Esophagus mucosa (tissue), 1 donor: Measurements from ENCODE around the gene NFYA. TPM values are rescaled to one million over a fixed set of nuclear protein-coding genes. Genes with fewer than 3 reads are reported as not detected.
A peak's percentile ranks its signal among the peaks of the same experiment; 100 is the strongest.

Experiments used
- ATAC-seq: fragments of 200-7000 bp; cut with Tn5 transposase; one replicate; pipeline ENCODE4 v1.9.1; 2020
- total RNA-seq: library from RNA; stranded (reverse); gene quantifications from one replicate; pipeline ENCODE4 v1.2.4, GENCODE V29; 2023
- donor health status: DM: yes; HTN: yes; CAD: no.

The NFYA gene
- total RNA-seq, 1 donor from 2014 or later = 9.6 TPM

DNA sequence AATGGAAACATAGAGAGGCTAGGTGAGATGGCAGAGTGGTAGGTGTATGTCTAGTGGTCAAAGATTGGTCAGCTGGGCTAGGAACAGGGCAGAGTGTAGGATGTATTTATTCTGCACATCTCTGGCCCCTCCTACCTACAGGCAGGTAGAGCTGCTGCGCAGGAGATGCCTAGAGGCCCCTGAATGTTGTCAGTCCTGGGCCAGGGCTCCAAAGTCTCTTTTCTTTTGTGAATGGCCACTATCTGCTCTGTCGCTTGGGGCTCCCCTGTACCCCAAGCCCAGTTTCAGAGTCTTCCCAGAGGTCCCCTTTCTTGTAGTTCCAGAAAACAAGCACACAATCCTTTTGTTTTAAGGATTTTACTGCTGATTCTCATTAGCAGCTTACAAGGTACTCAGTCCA lies 25.5 kb upstream of the NFYA start:
- no peak for ATAC-seq

DNA sequence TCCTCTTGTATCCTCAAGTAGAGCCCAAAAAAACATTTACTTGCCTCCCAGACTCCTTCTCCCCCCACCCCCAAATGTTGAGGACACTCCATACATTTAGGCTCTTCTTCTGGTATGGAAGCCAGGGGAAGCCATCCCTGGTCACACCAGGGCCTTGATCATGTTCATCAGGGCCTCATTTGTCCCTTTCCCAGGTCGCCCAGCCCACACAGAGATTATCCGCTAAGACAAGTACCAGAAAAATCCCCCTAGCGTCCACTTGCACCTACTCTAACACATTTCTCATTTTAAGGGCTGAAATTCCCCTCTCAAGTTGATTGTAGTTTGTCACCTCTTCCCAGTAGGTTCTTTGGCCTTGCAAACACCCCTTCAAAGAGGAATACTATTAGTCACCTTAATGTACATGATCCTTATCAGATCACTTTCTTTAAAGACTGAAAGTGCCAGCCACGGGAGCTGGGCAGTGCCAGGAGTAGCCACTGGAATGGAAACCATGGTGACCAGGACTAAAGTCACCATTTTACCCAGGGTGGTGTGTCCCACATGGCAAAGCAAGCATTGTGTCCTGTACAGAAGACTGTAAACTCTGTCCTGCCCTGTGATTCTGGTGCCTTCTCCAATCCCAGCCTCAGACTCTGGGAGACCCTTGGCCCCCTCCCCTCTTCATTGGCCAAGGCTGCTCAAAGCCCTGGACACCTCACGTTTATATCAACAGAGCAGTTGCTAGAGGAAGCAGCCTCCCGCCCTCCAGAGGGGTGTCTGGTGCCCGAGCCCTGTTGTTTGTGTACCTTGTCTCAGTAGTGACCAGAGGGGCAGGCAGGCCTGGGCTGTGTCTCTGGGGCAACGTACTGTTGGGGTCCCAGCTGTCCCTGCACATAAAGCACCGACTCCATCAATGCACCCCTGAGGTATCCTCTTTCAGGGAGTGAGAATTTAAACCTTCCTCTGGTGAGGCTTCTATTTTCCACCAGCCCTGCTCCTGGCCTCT lies 24.7 kb upstream of the NFYA start:
- ATAC-seq = no peak

GRCh38 chr6:41049521-41049920 lies 23.3 kb upstream of the NFYA start:
- peak; percentile 29 for ATAC-seq

DNA sequence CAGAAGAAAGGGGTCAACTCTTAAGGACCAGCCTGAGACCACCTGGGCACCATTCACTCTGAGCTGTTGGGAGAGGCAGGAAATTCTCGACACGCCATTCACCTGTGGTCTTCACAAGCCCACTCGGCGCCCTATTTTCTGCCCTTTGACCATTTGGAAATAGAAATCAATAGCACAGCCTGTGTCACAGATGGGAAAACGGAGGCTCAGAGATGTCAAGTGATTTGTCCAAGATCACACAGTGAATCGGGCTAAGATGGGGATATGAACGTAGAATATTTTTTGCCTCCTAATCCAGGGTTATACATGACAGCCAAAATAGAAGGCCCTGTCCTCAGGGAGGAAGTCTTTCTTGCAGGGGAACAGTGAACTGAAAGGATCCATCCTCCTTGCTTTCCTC lies 22.8 kb upstream of the NFYA start:
- no peak for ATAC-seq

DNA sequence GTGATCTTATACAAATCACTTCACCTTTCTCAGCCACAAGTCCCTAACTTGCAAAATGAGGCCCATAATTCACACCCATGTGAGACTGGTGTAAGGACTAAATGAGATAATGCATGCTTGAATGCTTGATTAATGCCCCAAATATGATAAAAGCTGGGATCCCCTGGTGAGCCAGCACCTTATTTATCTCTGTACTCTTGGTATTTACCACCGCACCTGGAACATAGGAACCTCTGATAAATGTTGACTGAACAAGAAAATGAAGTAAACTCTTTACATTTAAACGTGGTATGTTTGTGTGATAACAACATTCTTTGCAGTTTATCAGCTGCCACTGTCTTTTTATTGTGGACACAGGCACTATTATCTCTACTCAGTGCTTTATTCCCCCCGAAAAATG lies 22.2 kb upstream of the NFYA start:
- ATAC-seq = no peak

DNA sequence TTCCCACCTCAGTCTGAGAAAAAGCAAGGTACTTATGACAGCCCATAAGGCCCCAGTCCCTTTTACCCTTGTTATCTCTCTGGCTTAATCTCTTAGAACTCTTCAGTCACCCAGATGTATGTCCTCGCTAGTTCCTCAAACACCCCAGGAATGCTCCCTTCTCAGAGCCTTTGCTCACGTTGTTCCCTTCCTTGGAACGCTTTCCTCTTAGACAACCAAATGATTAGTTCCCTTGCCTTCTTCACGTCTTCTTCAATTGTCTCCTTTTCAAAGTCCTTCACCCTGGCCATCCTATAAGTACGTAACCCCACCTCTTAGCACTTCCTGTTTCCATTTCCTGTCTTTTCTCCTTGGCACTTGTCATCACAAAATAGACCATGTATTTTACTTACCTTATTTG lies 20.9 kb upstream of the NFYA start:
- no peak for ATAC-seq

DNA sequence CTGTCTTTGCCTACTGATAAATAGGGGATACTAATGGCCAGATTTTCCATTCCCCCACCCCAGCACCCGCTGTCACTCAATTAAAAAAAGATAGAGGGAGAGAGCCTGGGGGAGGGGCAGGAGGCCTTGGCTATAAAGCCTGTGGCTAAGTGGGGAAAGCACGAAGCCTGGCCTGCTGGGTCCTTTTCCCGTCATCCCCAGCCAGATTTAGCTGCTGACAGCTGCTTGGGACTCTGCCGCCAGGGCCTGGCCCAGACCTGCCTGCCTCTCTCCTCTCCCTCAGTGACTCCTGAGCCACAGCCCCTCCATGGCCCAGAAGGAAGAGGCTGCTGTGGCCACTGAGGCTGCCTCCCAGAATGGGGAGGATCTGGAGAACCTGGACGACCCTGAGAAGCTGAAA lies 19.7 kb upstream of the NFYA start, which contains the start of gene APOBEC2:
Gene APOBEC2, plus strand, starts transcription at position 162 of the 400 bp plus-strand sequence. Its CDS starts 146 bp downstream, at position 308.
- ATAC-seq = peak; percentile 37

- ATAC-seq = no peak
Observed at GRCh38 chr6:41054511-41054910, 18.3 kb upstream of the NFYA start.

DNA sequence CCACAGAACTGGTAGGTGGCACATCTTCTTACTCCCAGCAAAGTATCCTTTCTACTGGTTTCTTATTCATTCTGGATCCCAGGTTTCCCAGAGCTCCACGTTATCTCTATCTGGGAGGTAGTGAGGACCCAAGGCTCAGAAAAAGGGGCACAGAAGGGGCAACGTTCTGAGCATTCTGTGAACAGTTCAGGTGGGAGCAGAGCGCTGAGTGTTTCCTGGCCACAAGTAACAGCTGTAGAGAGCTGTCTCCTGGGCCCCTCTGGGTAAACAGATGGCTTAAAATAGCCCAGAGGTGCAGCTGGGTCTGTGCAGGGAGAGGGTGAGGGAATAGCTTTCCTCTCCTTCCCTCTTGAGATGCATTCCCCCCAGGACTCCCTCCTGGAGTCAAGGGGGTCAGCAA lies 17.6 kb upstream of the NFYA start:
- no peak for ATAC-seq

- no peak for ATAC-seq
Observed at GRCh38 chr6:41056768-41057490, 15.8 kb upstream of the NFYA start.

- ATAC-seq = no peak
Observed at GRCh38 chr6:41058783-41059181, 14.0 kb upstream of the NFYA start.

- no peak for ATAC-seq
Observed at GRCh38 chr6:41059556-41059955, 13.2 kb upstream of the NFYA start.

DNA sequence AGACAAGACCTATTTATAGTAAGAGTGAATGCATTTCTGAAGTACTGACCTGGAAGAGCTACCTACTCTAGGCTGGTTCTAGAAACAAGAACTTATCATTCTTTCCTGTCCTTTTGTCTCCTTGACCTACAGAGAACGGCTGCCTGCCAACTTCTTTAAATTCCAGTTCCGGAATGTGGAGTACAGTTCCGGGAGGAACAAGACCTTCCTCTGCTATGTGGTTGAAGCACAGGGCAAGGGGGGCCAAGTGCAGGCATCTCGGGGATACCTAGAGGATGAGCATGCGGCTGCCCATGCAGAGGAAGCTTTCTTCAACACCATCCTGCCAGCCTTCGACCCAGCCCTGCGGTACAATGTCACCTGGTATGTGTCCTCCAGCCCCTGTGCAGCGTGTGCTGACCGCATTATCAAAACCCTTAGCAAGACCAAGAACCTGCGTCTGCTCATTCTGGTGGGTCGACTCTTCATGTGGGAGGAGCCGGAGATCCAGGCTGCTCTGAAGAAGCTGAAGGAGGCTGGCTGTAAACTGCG lies 11.5 kb upstream of the NFYA start:
- no peak for ATAC-seq

- no peak for ATAC-seq
Observed at GRCh38 chr6:41062056-41062455, 10.7 kb upstream of the NFYA start.

DNA sequence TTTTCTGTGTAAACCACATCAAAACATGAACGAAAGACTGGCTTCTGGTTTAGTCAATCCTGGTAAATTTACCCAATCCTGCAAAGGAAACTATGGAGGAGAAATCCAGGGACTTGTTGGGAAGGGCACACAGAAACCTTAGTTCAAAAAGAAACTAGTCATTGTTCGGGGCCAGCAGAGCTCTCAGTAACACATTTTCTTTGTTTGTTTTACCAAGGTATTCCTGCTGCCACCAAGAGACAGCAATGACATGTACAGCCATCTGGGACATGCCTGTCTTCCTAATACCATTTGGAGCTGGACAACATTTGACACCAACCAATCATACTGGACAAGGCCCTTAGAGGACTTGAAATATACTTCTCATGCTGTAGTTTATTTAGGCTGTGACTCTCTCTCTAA lies 8.9 kb upstream of the NFYA start:
- ATAC-seq = no peak

DNA sequence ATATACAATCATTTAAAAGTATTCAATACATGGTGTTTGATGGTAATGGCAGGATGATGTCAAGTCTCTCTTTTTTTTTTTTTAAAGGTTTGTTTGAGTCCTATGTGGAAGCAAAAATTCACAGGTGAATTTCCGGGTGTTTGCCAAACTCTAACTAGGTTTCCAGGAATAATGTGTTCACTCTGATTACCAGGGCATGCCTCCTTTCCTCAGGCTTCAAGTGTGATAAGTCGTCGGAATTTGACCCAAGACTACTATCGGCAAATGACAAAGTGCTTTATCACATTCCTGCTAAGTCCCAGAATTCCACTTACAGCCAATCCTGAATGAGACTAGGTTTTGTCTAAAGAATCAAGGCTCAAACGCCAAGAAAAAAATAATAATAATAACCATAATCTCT lies 7.9 kb upstream of the NFYA start:
- ATAC-seq = no peak

DNA sequence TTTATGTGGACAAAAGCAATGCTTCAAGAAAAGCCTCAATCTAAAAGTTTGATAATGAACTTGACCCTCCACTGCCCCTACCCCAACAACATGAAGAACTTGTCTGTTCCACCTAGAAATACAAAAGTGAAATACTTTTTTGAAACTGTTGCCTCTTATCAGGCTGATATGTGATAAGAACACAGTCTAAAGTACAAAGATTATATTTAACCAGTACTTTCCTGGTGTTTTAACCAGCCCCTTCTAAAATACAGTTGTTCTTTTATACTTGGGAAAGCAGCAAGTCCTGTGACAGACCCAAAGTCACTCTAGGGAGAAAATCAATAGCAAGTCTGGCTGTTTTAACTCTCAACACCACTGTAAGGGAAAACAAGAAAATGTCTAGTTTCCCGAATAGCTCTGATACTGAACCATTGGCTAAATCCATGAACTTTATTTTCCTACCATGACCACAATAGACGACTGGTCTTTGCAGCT lies 7.2 kb upstream of the NFYA start:
- ATAC-seq = no peak

DNA sequence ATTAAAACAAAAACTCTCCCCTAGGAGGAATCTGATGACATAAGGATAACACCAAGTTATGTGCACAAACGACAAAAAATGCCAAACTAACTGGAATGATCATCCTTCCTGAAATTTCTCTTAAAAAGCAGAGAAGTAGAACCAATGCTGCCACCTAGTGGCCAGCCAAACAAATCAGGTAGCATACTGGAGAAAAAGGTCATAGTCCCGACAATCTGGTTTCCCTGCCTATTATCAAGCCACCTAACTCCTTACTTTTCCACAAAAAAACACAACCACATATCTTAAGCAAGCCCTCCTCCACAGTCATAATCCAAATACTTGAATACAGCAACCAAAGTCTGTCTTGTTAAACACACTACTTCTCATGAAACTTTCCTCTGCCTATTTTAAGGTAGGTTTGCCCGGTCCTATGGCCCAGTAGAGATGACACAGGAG lies 5.9 kb upstream of the NFYA start:
- no peak for ATAC-seq

- no peak for ATAC-seq
Observed at GRCh38 chr6:41071501-41071922, 1.3 kb upstream of the NFYA start.

DNA sequence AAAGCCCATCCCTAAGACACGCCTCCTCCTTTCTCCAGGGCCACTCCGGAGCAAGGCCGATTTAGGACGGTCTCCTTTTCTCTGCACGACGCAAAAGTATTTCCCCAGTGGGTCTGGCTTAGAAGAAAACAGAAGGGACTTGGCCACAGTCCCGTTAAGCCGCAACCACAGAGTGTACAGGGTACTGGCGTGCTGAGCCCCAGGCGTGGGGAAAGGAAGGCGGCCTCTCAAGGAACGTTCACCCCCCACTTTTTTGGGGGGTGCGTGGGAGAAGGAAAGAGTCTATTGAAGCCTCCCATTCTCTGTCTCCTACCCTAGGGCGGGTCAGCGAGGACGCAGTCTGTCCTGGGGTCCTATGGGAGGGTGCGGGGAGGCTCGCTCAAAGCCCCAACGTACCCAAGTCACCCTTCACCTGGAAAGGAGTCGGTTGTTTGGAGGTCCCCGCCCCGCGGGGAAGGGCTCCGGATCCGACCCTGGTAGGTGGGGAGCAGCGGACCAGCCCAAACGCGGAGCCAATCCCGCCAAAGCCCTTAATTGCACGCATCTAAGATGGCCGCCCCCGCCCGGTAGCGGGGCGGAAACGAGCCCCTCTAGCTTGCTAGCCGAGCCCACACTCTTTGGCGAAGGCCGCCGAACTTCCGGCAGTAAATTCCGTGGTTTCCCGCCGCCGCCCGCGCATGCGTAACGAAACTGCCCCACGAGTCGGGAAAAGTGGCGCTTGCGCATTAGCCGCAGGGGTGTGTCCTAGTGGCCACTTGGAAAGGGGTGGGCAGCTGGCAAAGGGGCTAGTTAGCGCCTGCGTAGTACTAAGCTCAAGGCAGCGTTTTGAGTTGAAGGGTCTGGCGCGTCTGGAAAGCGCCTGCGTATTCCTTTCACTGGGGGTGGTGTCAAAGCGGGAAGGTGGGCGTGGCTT lies 595 bp upstream of the NFYA start, which contains the start of gene OARD1:
Gene OARD1, minus strand, starts transcription at position 434 of the 913 bp plus-strand sequence. CDS start 722 bp downstream, outside the sequence.
- peak; percentile 81 for ATAC-seq

DNA sequence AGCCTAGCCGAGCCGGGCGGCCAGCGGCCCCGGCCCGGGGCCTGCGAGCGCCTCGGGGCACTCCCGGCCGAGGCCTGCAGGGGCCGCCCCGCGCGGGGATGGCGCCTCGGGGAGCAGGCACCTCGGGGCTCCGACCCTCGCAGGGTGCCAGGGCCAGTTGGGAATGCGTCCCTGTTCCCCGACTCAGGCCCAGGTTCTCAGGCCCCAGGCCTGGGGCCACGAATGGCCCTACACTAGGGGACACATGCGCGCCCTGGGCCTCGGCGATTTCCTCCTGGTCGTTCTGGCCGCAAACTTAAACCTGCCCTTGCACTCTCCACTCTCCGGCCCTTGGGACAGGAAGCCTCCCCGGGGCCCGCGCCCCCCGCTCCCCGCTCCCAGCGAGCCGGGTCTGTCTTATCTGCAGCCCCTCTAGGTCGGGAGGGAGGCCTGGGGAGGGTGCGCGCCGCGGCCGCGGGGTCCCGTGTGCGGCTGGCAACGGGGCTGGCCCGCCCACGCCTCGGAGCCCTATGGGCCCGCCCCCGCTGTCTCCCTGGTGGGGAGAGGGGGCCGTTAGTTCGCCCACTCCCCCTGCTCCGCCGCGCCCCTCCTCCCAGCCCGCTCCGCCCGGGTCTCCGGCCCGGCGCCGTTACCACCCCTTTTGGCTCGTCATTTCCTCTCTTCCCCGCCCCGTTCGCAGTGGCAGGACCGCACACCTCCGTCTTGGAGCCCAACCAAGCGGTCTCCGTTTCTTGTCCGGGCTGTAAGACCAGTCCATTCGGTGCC lies 611 bp downstream of the NFYA start:
- ATAC-seq = peak; percentile 45
